EH (cell line): ENCODE data around the gene GAA.
A peak's percentile ranks its signal among the peaks of the same experiment; 100 is the strongest.

ENCODE experiments used
- DNase-seq: peaks from one replicate; pipeline ENCODE4 v3.0.0-alpha.2; 2015; ENCODE audit warnings: low read depth

Gene GAA

DNA sequence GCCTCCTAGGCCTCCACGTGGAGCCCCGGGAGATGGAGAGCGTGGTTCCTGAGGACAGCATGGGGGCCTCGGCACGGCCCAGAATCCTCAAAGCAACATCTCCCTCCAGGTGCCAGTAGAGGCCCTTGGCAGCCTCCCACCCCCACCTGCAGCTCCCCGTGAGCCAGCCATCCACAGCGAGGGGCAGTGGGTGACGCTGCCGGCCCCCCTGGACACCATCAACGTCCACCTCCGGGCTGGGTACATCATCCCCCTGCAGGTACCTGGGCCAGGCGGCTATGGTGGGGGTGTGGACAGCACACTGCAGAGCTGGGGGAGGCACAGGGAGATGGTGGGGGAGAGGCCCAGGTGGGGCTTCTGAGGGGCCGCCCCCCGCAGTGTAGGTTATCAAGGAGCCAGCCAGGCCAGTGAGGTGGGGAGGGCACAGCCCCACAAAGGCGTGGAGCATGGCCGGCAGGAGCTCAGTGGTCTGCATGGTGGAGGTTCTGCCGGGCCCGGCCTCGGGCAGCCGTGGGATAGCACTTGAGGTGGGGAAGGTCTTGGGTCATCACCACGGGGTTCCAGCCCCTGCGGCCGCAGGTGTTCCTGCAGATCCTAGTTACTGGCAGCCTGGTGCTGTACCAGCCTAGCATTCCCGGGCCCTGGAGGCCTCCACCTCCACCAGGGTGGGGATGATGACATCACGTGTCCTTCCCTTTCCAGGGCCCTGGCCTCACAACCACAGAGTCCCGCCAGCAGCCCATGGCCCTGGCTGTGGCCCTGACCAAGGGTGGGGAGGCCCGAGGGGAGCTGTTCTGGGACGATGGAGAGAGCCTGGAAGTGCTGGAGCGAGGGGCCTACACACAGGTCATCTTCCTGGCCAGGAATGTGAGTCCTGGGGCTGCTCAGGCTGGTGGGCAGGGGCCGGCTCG, 16.4 kb downstream of the GAA start:
- no peak for DNase-seq

DNA sequence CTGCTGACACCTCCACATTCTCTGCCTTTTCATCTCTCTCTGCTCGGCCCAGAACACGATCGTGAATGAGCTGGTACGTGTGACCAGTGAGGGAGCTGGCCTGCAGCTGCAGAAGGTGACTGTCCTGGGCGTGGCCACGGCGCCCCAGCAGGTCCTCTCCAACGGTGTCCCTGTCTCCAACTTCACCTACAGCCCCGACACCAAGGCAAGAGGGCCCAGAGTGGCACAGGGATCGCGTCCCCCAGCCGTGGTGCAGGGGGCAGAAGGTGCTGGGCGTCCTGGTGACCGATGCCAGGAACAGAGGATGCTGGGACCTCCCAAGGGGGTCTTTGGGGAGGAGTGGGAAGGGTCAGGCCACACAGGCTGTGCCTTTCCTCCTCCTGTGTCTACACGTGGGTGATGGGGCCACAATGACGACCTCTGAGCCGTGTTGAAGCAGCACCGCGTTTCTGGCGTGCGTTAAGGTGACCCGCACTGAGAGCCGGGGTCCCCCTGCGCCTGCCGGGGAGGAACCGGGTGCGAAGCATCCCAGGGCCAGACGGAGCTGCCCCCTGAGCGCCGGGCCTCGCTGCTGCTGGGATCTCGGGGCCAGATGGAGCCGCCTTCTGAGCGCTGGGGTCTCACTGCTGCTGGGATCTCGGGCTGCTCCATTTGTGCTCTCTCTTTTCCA, 17.4 kb downstream of the GAA start:
- DNase-seq, result no peak

DNA sequence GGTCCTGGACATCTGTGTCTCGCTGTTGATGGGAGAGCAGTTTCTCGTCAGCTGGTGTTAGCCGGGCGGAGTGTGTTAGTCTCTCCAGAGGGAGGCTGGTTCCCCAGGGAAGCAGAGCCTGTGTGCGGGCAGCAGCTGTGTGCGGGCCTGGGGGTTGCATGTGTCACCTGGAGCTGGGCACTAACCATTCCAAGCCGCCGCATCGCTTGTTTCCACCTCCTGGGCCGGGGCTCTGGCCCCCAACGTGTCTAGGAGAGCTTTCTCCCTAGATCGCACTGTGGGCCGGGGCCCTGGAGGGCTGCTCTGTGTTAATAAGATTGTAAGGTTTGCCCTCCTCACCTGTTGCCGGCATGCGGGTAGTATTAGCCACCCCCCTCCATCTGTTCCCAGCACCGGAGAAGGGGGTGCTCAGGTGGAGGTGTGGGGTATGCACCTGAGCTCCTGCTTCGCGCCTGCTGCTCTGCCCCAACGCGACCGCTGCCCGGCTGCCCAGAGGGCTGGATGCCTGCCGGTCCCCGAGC, 17.9 kb downstream of the GAA start:
- DNase-seq, result no peak

DNA sequence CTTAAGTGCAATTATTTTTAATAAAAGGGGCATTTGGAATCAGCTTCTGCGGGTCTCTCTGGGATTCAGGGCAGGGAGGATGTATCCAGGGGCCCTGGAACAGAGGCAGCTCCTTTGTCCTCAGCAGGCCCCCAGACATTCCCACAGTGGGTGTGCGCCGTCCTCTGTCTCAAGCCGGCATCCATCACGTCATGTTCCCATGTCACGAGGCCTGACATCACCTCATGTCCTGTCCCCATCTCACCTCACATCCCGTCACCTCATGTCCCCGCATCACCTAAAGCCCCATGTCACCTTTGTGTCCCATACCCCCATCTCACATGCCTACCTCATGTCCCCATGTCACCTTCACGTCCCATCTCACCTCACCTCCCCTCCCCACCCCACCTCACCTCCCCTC, 18.5 kb downstream of the GAA start:
- DNase-seq, result no peak

DNA sequence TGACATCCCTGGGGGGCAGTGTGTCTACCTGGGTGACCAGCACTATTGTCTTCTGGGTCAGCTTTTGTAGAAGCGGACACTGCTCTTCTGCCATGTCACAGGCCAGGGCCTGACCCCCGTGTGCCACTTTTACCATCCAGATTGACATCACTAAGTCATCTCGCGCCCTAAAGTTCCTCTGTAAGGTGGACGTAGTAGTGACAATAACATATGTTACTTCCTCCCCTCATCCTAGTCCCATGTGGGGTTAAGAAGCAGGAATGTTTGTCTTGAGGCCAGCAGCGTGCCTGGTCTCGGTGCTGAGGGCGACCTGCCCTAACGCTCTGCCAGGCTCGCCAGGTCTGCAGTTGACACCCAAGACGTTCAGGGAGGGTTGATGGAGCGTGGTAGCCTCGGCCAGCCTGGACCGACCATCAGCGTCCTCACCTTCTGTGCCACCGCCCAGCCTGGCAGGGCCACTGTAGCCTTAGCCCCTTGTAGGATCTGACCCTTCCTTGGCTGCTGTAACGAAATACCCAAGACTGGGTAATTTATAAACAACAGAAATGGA, 20.7 kb downstream of the GAA start:
- DNase-seq, result no peak

DNA sequence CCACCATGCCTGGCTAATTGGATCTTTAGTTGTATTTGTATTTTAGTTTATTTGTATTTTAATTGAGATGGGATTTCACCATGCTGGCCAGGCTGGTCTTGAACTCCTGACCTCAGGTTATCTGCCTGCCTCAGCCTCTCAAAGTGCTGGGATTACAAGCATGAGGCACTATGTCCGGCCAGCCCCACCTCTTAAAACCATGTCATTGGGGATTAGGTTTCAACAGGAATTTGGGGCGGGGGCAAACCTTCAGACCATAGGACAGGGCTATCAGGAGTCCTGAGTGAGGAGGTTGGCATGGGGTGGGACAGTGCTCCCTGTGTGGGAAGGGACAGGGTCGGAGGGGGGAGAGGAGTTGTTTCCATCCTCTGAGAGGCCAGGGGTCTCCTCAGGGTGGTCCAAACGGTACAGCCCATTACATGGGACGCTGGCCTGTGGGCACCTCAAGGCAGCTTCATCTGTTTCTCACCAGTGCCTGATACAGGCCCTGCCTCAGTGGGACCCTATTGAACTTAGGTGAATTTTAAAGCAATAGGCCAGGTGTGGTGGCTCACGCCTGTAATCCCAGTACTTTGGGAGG, 21.6 kb downstream of the GAA start:
- DNase-seq, result no peak

DNA sequence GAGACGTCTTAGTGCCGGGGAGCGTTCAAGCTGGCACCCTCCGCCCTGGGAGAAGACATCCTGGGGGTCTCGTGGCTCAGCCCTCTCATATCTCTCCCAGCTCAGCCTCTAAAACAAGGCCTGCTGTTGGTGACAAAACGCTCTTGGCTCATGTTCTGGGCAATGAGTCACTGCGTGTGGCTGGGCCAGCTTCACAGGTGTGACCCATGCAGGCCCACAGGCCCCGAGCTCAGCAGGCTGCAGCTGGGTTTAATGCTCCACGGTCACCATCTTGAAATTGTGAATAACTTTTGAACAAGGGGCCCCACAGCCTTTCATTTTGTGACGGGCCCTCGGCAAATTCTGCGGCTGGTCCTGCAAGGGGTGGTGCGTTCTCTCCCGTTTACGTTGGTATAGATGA, 22.4 kb downstream of the GAA start:
- DNase-seq, result peak; percentile 21

DNA sequence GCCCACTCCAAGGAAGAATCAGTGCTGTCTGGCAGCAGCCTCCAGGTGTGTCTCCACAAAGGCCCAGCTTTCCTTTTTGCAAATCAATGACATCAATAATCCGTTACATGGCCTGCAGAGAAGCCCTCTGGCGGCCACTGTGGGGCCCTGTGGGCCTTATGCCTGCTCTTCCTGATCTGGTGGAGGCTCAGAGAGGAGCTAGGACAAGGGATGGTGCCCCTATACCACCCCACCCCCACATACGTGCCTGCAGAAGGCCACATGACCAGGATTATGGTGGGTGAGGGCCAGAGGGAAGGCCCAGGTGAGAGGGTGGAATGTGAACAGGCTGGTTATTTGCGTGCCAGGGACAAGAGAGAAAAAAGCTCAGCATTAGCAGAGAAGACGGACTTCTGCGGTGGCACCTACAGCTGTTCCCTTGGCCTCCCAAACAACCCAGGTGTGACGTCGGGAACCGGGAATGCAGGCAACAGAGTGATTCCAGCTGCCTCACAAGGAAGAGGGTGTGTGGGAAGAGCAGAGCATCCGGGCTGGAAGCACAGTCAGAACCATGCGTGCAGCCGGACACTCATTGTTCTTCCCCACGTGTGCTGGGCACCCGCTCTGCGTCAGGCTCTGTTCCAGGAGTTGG, 23.1 kb downstream of the GAA start:
- peak; percentile 43 for DNase-seq

DNA sequence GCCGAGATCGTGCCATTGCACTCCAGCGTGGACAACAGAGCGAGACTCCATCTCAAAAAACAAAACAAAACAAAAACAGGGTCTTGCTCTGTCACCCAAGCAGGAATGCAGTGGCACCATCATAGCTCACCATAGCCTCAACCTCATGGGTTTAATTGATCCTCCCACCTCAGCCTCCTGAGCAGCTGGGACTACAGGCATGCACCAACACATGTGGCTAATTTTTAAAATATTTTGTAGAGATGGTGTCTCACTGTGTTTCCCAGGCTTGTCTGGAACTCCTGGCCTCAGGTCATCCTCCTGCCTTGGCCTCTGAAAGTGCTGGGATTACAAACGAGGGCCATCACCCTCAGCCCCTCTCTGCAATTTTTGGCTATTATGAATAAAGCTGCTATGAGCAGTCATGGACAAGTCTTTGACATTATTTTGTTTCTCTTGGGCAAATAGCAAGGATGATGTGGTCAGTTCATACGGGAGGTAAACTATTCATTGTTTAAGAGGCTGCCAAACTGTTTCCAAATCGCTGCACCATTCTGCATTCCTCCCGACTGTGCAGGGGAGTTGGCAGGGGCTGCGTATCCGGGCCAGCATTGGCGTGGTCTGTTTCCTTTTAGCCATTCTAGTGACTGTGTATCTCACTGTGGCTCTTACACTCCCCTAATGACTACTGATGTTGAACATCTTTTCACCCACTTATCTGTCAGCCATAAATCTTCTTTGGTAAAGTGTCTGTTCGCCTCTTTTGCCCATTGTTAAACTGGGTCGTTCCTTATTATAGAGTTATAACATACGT, 24.5 kb downstream of the GAA start:
- peak; percentile 84 for DNase-seq

DNA sequence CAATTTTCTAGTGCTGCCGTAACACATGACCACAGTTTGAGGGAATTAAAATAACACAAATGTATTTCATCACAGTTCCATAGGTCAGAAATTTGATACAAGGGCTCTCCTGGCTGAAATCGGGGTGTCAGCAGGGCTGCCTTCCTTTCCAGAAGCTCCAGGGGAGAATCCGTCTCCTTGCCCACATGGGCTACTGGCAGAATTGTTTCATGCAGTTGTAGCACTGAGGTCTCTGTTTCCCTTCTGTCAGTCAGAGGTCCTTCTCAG, 25.0 kb downstream of the GAA start:
- no peak for DNase-seq

DNA sequence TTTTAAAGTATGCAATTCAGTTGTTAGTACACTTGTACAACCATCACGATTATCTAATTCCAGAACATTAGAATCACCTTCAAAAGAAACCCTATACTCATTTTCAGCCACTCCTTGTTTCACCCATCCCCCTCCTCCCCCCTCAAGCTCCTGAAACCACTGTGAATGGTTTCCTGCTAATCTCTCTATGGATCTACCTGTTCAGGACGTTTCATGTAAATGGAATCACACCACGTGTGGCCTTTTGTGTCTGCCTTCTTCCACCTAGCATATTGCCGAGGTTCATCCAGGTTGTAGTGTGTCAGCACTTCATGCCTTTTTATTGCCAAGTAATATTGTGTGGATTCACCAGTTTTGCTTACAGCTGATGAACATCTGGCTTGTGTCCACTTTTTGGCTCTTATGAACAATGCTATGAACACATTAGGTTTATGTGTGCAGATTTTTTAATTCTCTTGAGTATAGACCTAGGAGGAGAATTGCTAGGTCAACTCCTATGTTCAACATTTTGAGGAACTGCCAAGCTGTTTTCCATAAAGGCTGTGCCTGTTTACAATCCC, 27.7 kb downstream of the GAA start:
- DNase-seq, result no peak

DNA sequence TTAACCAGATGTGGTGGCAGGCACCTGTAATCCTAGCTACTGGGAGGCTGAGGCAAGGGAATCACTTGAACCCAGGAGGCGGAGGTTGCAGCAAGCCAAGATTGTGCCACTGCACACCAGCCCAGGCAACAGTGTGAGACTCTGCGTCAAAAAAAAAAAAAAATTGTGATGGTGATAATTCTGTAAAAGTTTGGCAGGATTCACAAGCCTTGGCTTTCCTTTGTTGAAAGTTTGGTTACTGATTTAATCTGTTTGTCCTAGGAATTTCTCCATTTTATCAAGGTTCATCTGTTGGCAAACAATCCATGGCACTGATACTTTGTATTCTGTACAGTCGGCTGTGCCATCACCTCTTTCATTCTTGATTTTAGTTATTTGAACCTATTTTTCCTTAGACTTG, 29.6 kb downstream of the GAA start:
- DNase-seq, result no peak

DNA sequence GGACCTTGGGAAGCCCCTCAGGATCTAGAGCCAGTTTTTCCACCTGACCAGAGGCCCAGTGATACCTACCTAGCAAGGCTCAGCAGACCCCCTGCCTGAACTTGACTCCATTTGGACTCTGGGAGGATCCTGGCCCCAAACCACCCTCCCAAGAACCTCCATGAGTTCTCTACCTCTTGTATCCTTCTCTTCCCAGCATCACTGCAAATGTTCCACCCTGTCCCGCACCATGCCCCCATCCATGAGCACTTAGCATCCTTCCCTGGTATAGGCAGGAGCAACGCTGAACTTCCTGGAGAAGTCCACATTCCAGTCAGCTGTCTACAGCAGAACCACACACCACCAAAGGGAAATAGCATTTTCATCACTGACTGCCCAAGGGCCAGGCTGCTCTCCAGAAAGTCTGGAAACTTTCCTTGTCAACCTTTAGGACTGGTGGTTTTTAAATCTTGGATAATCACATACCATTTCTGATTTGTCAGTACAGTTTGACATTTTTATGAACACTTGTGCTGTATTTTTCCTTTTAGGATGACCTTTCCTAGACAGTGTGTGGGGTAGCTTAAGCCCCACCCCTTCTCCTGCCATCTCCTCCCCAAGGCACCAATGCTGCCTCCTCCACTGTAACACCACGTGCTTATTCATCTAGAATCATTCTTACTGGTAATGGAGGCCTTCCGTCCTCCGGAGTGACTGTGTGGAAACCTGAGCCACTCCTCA, 31.7 kb downstream of the GAA start:
- DNase-seq, result peak; percentile 13

DNA sequence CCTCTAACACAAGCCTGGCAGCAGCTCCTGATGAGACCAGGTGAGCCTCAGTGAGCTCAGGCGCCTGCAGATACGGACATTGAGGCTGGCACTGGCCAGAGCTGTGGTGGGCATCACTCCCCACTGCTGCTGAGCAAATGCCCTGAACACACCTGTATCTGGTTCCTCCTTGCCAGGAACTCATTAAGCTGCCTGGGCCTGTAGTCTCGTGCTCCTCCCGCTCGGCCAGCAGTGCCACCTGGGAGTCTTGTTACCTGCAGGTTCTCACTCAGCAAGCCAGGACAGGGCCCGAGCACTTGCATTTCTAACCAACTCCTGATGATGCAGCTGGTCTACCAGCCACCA, 32.2 kb downstream of the GAA start:
- DNase-seq, result no peak

DNA sequence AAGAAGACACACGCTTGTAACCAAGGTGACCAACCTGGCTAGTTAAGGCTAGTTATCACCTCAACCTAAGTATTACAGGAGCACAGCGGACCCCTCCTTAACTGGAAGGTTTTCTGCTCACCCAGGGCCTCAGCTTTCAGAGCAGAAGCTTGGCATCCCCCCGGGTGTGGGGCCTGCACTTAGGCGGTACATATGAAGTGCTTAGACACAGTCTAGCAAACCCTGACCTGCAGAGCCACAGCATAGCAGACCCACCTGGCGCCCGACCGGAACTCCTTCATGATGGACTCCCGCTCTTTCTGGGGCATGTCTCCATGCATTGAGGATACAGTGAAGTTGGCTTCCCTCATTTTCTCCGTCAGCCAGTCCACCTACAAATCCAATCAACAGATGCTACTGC, 35.8 kb downstream of the GAA start:
- DNase-seq, result no peak

DNA sequence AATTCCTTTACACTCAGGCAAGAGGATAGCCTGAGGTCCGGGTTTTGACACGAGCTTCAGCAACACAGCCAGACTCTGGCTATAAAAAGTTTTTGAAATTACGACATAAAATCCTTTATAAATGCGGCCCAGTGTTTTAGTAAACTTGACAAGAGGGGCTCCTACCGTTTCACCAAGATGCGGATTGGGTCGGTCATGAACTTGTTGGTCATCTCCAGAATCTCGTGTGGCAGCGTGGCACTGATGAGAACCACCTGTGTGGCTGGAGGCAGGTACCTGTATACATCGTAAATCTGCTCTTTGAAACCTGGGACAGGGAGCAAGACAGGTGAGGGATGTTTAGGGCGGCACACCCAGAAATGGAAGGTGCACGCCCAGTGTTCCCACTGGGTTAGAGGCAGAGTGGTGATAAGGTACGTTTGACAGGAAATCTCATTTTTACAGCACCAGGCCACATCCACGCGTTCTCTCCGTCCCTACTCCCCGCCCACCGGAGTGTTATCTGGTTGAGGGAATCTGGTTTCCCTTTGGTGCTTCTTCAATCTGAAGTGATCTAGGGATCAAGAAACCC, 37.6 kb downstream of the GAA start:
- no peak for DNase-seq

DNA sequence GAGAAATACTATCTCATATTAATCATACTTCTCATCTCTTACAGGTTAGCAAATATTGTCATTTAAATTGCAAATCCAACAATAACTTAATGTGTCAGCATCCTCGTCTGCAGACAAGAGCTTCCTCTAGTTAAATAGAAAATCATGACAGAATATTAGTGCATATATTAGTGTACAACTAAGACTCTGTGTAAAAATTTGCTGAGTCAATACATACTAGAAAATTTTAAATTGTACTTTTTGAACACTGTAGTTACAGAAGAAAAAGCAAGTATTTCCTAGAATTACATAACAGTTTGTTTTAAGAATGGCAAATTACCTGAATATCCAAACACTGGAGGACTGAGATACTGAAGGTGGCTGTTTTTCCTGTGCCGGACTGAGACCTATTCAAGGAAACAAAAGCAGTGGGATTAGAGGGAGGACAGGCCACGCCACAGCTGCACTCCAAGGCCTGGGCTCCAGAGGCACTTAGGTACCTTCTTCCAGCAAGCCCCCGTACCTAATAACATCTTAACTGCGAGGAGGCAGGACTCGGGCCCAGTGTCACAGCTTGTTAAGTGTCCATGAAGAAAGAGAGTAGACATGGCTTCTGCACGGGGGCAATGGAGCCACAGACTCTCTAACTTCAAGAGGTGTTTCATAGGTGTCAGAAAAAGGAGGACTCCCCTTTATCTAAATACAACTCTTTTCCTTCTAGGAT, 40.2 kb downstream of the GAA start:
- DNase-seq, result no peak

DNA sequence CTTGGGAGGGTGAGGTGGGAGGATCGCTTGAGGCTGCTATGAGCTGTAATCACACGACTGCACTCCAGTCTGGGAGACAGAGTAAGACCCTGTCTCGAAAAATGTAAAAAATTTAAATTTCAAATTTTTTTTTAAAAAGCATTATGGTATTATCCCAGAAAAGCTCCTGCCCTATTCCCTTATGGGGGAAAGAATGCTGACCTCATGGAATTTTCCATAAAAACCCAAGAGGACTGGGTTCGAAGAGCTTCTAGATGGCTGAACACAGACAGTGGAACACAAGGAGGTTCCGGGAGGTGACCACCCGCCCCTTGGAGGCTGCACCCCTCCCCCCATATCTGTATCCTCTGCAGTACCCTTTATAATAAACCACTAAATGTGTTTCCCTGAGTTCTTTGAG, 41.5 kb downstream of the GAA start:
- no peak for DNase-seq
